Central memory CD8-positive, alpha-beta T cell (primary cell): ENCODE results near the gene PAK6.
A peak's percentile ranks its signal among the peaks of the same experiment; 100 is the strongest.

Experiments
- ATAC-seq: fragments of 150-1000 bp; cut with Tn5 transposase; replicated peaks from 2 replicates; pipeline ENCODE4 v1.10.0; 2022; ENCODE audit warnings: mild to moderate bottlenecking, moderate FRiP score, moderate number of reproducible peaks; ENCODE audit not compliant: poor library complexity, severe bottlenecking; ENCODE audit errors: extremely low read depth
- DNase-seq, 2 donors: peaks; one replicate each; pipeline ENCODE4 v3.0.0; 2021; ENCODE audit warnings: low spot score in 2 of 2
- H3K27ac Mint-ChIP-seq: one replicate; pipeline ENCODE4 v1.8.0; 2022; ENCODE audit warnings: low read depth, mild to moderate bottlenecking, moderate library complexity, mixed read lengths
- H3K27me3 Mint-ChIP-seq: one replicate; pipeline ENCODE4 v1.8.0; 2022; ENCODE audit warnings: mixed read lengths
- H3K36me3 Mint-ChIP-seq: one replicate; pipeline ENCODE4 v1.8.0; 2022; ENCODE audit warnings: mild to moderate bottlenecking, moderate library complexity, mixed read lengths; ENCODE audit not compliant: insufficient read depth
- H3K4me1 Mint-ChIP-seq: one replicate; pipeline ENCODE4 v1.8.0; 2022; ENCODE audit warnings: mixed read lengths
- H3K4me3 Mint-ChIP-seq: one replicate; pipeline ENCODE4 v1.8.0; 2022; ENCODE audit warnings: mild to moderate bottlenecking, moderate library complexity, mixed read lengths
- H3K9me3 Mint-ChIP-seq: one replicate; pipeline ENCODE4 v1.8.0; 2022; ENCODE audit warnings: mixed read lengths

The PAK6 gene

DNA sequence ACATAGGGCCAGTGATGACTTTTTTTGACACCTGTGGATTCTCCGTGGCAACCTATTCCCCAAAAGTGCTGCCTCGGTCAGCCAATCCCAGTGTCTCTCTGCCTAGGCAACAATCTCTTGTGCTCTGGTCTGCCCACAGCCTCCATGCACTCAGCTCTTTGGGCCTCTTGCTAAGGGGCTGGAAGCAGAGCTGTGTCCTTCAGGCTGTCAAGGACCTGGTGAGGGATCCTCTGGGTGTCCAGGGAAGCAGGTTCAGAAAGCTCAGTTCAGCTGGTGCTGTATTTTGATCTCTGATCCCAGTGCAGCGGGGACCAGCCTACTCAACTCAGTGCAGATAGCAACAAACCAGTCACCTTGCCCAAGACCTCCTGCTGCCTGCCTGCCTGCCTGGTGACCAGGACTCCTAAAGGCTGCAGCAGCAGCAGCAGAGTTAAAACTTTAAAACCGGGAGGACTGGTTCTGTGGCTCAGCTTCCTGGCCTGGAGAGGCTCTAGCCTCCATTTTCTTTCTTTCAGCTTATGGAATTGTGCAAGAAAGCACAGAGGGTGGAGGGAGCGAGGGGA lies 6.2 kb downstream of the PAK6 start:
- Mint-ChIP-seq H3K4me3 (no peak overlapping the region), H3K4me1 (no peaks in the 10 kb centered on the region), H3K9me3 (no peaks in the 10 kb centered on the region), H3K27ac (no peak overlapping the region), H3K36me3 (no peaks in the 10 kb centered on the region), H3K27me3 (peaks cover under 1% of the 10 kb centered on the region)
- ATAC-seq (no peak), DNase-seq (no peak)

DNA sequence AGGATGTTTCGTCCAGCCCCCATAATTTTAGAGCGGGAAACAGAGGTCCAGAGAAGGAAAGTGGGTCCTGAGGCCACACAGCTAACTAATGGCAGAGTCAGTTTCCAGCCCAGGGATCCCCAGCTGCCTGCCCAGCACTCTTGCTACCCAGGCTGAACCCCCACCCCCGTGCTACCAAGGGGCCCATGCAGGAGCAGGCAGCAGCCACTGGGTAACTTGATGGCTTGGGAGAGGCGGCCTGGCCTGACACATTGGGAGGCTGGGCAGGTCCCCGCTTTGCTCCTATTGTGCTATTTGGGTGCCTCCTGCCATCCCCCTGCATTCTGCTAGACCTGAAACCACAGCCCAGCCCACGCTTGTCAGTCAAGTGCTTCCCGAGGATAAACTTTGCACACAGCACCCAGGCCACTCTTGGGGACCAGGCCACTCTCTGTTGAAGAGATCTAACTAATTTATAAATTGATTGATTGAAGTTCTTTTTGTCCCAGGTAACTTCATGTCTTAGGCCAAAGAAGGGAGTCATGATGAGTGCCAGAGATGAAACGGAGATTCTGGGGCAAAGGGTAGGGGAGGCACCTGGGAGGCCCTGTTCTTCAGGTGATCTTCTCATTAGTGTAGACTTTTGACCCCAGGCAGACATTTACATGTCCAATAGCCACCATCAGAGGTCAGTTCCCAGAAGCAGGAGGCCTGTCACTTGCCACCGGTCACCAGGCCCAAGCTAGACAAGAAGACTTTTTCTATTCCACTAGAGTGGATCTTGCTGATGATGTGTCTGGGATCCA lies 7.0 kb downstream of the PAK6 start:
- H3K4me3 Mint-ChIP-seq: no peak overlapping the region
- DNase-seq (no peak), ATAC-seq (no peak)
- no peaks in the 10 kb centered on the region for H3K36me3 Mint-ChIP-seq
- no peak overlapping the region for H3K27ac Mint-ChIP-seq
- no peaks in the 10 kb centered on the region for H3K4me1 Mint-ChIP-seq
- H3K27me3 Mint-ChIP-seq: peaks cover 4% of the 10 kb centered on the region
- no peaks in the 10 kb centered on the region for H3K9me3 Mint-ChIP-seq

DNA sequence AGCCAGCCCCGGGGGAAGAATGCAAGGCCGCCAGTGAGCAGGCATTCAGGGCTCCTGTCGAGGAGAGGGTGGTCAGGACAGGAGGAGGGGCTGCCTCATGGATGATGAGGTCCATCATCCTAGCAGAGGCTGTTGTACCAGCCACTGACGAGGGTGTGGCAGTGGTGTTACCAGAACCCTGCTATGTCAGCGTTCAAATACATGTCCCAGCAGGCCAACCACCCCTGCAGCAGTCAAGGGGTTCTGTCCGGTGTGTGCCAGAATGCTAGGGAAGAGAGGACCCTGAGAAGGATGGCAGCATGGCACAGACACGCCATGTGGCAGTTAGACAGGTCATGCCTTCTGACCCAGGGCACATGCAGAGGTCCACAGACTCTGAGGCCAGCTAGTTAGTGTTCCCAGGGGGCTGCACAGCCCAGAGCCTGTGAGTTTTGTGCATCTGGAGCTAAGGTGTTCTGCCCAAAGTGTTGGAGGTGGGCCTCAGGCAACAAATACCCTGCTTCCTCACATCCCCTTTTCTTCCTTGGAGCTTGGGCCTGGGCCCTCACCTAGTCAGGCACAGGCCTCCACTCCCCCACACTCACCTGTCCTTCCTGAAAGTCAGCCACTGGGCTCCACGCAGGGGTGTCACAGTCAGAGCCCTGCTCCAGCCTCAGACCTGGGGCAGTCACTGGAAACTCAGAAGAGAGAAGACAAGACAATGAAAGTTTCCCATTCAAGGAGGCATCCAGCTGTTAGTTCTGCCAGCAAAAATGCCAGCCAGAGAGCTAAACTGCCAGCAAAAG lies 7.8 kb downstream of the PAK6 start:
- no peak for ATAC-seq
- Mint-ChIP-seq H3K4me3 (no peak overlapping the region), H3K36me3 (no peaks in the 10 kb centered on the region), H3K9me3 (no peaks in the 10 kb centered on the region), H3K4me1 (no peaks in the 10 kb centered on the region), H3K27ac (no peak overlapping the region), H3K27me3 (peaks cover 10% of the 10 kb centered on the region)
- no peak for DNase-seq

DNA sequence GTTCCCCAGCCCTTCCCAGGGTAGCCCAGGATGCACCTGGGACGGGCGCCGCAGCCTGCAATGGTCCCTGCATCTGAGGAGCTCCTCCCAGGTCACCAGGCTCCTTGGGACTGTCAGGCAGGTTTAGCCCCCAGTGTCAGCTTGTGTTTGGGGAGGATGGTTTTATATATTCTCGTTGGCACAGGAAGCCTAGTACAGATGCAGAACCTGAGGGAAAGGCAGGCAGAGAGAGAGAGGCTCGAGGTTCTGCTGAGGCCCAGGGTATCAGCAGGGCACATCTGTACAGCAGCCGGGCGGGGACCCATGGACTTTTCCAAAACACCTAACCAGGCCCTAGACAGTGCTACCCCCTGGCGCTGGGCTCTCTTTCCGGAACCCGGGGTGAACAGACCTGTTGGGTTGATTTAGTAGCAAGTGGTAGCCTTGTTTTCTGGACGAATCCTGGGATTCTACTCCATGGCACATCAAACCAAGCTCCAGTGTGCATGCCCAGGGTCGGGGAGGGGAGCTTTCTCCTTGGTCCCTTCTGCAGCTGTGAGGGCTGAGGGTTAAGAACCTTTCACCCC lies 8.6 kb downstream of the PAK6 start:
- no peak for DNase-seq
- Mint-ChIP-seq H3K27ac (no peak overlapping the region), H3K4me1 (no peaks in the 10 kb centered on the region), H3K36me3 (no peaks in the 10 kb centered on the region), H3K27me3 (peaks cover 10% of the 10 kb centered on the region), H3K4me3 (no peak overlapping the region), H3K9me3 (no peaks in the 10 kb centered on the region)
- ATAC-seq: no peak

DNA sequence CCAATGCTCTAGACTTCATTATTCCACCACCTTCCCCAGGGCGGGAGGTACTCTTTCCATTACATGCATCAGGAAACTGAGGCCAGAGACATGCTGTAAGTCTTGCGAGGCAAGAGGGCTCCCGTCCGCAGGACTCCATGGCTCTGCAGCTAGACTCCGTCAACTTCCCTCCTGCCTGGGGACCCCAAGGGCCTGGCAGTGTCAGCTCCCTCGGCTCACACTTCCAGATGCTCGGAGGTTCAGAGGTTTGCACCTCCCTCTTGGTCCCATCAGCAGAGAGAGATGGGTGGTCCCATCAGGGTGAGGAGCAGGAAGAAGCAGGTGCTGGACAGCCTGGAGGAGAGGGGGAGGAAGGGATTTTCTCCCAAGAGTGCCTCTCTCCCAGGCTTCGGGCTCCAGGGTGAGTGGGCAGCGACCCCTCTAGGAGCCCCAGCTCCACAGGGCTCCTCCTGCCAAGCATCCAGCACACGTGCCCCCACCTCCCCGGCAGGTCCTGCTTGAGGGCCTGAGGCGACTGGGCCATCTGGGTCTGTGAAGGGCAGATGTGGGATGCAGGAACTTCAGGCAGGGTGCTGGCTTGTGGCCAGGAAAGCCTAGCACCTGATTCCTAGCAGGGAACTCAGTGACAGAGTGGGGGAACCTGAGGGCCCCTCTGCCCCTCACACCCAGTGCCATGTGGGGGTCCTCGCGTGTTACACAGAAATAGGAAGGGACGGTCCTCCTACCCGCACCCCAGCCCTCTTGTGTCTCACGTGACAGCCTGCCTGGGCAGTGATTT lies 9.3 kb downstream of the PAK6 start:
- ATAC-seq (no peak), DNase-seq (no peak)
- Mint-ChIP-seq H3K27ac (no peak overlapping the region), H3K27me3 (peaks cover 14% of the 10 kb centered on the region), H3K9me3 (no peaks in the 10 kb centered on the region), H3K4me3 (no peak overlapping the region), H3K36me3 (no peaks in the 10 kb centered on the region), H3K4me1 (peaks cover 5% of the 10 kb centered on the region)

DNA sequence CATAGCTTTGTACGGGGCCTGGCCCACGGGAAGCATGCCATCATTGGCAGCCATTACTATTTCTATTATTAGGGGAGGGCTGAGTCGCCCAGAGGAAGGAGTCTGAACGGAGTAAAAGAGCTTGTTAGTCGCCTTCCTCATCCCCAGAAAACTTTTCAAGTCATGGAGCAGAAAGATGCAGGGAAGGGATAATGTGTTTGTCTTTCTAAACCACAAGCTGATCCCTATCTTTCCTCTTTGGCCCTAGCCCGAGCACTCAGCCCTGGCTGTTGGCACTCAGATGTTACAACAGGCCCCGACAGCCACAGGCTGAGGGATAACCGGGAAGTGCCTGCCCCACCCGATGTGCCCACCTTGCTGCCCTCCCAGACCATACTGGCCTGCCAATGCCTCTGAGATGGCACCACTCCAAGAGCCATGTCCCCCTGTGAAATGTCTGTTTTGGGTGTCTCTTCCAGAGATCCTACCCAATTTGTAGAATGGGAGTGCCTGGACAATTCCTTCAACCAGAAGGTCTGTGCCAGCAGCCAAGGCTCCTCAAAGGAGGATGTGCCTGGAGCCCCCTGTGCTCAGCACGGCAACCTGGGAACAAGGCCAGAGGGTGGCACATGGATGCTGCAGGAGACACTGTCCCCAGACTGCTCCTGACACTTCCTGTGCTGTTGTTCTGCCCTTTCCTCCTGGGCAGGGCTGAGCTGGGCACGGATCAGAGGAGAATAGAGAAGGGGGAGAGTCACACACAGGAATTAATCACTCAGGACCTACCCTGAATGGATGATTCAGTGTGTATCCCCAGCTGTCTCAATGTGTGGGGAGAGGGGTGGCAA lies 10.8 kb downstream of the PAK6 start:
- H3K36me3 Mint-ChIP-seq: no peaks in the 10 kb centered on the region
- H3K4me3 Mint-ChIP-seq: no peak overlapping the region
- DNase-seq: no peak
- no peak overlapping the region for H3K27ac Mint-ChIP-seq
- no peak for ATAC-seq
- no peaks in the 10 kb centered on the region for H3K9me3 Mint-ChIP-seq
- H3K27me3 Mint-ChIP-seq: peaks cover 26% of the 10 kb centered on the region
- H3K4me1 Mint-ChIP-seq: peaks cover 20% of the 10 kb centered on the region

DNA sequence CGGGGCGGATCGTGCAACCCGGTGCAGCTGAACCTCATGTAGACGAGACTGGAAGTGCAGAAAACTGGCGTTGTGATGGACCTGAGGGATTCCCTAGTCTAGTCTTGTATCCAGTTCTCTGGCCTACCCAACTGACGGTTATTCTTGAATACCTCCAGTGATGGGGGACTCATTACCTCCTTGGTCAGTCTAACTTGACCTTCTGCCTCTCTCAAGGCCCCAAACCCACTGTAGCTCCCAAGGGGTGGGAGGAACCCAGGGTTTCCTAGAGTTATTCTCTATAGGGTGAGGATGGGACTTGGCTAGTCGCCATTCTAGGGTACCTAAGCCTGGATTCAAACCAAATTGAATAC lies 11.4 kb downstream of the PAK6 start:
- Mint-ChIP-seq H3K27me3 (peaks cover 26% of the 10 kb centered on the region), H3K4me3 (no peak overlapping the region), H3K36me3 (no peaks in the 10 kb centered on the region), H3K9me3 (no peaks in the 10 kb centered on the region), H3K27ac (no peak overlapping the region), H3K4me1 (peaks cover 22% of the 10 kb centered on the region)
- ATAC-seq (no peak), DNase-seq (no peak)

DNA sequence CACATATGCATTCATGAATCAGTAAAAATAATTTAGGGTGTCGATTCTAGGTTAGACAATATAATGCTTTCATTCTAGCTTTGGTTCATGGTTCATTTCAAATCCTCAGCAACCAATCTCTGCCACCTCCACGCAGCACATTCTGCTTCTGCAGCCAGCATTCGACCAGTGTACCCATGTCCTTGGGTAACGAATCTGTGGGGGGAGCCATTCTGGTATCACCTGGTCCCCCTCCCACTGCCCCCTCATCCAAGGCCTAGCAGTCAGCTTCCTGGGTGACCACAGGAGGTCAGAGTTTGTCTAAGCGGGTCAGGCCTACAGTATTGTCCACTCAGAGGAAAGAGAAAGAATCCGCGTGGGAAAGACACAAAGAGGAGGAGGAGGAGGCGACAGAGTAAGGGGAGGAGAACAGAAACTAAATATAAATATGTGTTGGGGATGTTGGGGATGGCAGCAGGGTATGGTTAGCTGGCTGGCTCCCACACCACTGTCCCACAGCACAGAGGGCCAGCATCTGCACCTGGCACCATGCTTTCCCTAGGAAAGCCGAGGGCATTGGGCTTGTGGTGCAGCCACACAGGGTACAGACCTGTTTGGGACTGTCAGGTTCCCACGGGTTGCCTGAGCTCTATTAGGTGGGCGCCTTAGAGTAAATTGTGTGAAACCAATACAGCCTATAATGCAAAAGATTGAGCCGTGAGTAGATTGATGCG lies 12.1 kb downstream of the PAK6 start:
- H3K9me3 Mint-ChIP-seq: no peaks in the 10 kb centered on the region
- H3K4me1 Mint-ChIP-seq: peaks cover 22% of the 10 kb centered on the region
- H3K36me3 Mint-ChIP-seq: peaks cover under 1% of the 10 kb centered on the region
- ATAC-seq (no peak), DNase-seq (no peak)
- H3K27me3 Mint-ChIP-seq: peaks cover 26% of the 10 kb centered on the region
- peak overlapping the region; percentile 59 for H3K4me3 Mint-ChIP-seq
- no peak overlapping the region for H3K27ac Mint-ChIP-seq

DNA sequence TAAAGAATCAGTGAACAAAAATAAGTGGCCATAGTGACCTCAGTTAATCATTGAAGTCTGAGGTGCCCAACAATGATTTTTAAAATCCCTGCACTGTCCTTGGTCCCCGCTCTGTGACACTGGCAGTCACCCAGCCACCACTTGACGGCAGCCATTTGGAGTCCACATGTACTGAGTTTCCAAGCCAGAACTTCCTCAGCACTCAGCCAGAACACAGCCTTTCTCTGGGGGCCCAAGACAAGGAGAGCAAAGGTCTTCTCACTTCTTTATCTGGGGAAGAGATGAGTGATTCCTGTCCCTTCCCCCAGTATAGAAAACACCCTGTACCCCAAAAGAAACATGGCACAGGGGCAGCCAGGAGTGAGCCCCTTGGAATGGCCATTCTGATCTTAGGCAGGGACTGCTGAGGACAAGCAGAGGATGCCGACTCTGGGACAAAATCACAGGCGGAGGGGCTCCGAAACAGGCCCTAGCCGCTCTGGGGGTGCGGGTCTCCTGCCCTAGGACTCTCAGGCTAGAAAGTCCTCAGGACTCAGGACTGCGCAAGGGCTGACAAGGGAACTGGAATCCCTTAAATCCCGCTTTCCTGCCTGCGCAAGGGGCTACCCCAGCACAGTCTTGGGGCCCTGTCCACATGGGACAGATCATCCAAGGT lies 12.8 kb downstream of the PAK6 start:
- Mint-ChIP-seq H3K4me1 (peaks cover 22% of the 10 kb centered on the region), H3K27ac (no peak overlapping the region), H3K4me3 (peak overlapping the region; percentile 59), H3K9me3 (no peaks in the 10 kb centered on the region), H3K36me3 (peaks cover 2% of the 10 kb centered on the region), H3K27me3 (peaks cover 26% of the 10 kb centered on the region)
- DNase-seq: no peak
- ATAC-seq: no peak

DNA sequence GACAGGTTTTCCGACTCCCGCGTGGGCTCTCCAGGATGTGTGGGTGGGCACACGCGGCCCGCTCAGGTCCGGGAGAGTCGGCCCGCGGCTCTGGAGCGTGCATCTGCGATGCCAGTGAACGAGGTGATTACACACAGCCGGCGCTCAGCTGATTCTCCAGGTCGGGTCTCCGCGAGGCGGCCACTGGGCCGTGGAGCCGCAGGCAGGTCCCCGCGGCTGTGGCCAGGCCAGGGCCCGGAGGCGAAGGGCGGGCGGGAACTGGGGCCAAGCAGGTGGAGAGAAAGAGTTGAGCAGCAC lies 13.2 kb downstream of the PAK6 start:
- ATAC-seq (no peak), DNase-seq (no peak)
- peak overlapping the region; percentile 59 for H3K4me3 Mint-ChIP-seq
- H3K27ac Mint-ChIP-seq: no peak overlapping the region
- H3K4me1 Mint-ChIP-seq: peaks cover 22% of the 10 kb centered on the region
- H3K9me3 Mint-ChIP-seq: no peaks in the 10 kb centered on the region
- peaks cover 2% of the 10 kb centered on the region for H3K36me3 Mint-ChIP-seq
- H3K27me3 Mint-ChIP-seq: peaks cover 26% of the 10 kb centered on the region
